Measurements from ENCODE around the gene PPHLN1. TPM values are rescaled to one million over a fixed set of nuclear protein-coding genes. Genes with fewer than 3 reads are reported as not detected.
"Not testable (repeated sequence)": the region's sequence is repeated elsewhere in the genome, so short reads cannot be mapped to it uniquely, and the experiment has no call there.

Gene PPHLN1
- total RNA-seq, 1 donor from 2014 or later: 1.7 TPM

DNA sequence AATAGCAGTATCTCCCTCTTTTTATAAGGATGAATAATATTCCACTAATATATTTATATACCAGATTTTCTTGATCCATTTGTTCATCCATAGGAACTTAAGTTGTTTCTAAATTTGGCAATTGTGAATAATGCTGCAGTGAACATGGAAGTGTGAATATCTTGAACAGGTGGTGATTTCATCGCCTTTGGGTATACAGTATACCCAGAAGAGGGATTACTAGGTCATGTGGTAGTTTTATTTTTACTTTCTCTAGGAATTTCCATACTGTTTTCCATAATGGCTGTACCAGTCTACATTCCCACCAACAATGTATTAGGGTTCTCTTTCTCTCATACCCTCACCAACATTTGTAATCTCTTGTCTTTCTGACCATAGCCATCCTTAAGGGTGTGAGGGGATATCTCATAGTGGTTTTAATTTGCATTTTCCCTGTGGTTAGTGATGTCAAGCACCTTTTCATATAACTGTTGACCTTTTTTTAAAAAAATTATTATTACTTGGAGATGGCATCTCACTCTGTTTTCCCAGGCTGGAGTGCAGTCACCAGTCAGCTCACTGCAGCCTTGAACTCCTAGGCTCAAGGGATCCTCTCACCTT lies 20.5 kb downstream of the PPHLN1 start:
- DNase-seq (ENCODE audit: low spot score in 2 of 2): no peak
- H3K27ac ChIP-seq: no peak overlapping the region
- no peaks in the 10 kb centered on the region for H3K9me3 ChIP-seq
- TF ChIP-seq CTCF (IDR thresholded peaks at IDR 0.05): no peak
- no peaks in the 10 kb centered on the region for H3K27me3 ChIP-seq
- H3K4me3 ChIP-seq: no peak overlapping the region
- no peaks in the 10 kb centered on the region for H3K4me1 ChIP-seq
- no peaks in the 10 kb centered on the region for H3K36me3 ChIP-seq
- intact Hi-C loops (cut with DNase I): no loop called here

DNA sequence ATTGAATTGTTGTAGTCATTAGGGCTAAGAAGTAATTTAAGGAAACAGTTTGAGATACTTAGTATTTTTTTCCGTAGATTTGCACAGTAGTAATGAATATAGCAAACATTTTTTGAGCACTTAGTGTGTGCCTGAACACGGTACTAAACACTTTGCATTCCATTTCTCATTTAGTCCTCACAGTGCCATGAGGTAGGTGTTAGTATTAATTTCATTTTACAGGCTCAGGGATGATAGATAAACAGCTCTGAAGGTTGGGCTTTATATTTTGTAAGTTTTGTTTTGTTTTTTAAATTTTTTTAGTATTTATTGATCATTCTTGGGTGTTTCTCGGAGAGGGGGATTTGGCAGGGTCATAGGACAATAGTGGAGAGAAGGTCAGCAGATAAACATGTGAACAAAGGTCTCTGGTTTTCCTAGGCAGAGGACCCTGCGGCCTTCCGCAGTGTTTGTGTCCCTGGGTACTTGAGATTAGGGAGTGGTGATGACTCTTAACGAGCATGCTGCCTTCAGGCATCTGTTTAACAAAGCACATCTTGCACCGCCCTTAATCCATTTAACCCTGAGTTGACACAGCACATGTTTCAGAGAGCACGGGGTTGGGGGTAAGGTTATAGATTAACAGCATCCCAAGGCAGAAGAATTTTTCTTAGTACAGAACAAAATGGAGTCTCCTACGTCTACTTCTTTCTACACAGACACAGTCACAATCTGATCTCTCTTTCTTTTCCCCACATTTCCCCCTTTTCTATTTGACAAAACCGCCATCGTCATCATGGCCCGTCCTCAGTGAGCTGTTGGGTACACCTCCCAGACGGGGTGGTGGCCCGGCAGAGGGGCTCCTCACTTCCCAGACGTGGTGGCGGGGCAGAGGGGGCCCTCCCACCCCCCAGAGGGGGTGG lies 23.4 kb downstream of the PPHLN1 start:
- H3K4me1 ChIP-seq; H3K27me3 ChIP-seq; H3K9me3 ChIP-seq; H3K36me3 ChIP-seq; DNase-seq (ENCODE audit: low spot score in 2 of 2); intact Hi-C loops (cut with DNase I); H3K27ac ChIP-seq; H3K4me3 ChIP-seq: not testable (repeated sequence)

- H3K4me1 ChIP-seq; H3K4me3 ChIP-seq; intact Hi-C loops (cut with DNase I); H3K27me3 ChIP-seq; H3K27ac ChIP-seq; H3K9me3 ChIP-seq: not testable (repeated sequence)
- peak in 1 of 2 donors; percentile 57 for DNase-seq (ENCODE audit: low spot score in 2 of 2)
- peaks cover 3 to 11% of the 10 kb centered on the region in 2 donors for H3K36me3 ChIP-seq
Measured at GRCh38 chr12:42350021-42350407, 24.0 kb downstream of the PPHLN1 start.

- H3K4me3 ChIP-seq: no peak overlapping the region
- DNase-seq (ENCODE audit: low spot score in 2 of 2): no peak
- no peak overlapping the region for H3K27ac ChIP-seq
- intact Hi-C loops (cut with DNase I): no loop called here
- TF ChIP-seq CTCF (IDR thresholded peaks at IDR 0.05): no peak
- peaks cover 6 to 13% of the 10 kb centered on the region in 2 donors for H3K36me3 ChIP-seq
- H3K27me3 ChIP-seq: no peaks in the 10 kb centered on the region
- H3K9me3 ChIP-seq: no peaks in the 10 kb centered on the region
- H3K4me1 ChIP-seq: peaks cover 0 to 3% of the 10 kb centered on the region in 2 donors
Measured at GRCh38 chr12:42356344-42356743, 30.4 kb downstream of the PPHLN1 start.

DNA sequence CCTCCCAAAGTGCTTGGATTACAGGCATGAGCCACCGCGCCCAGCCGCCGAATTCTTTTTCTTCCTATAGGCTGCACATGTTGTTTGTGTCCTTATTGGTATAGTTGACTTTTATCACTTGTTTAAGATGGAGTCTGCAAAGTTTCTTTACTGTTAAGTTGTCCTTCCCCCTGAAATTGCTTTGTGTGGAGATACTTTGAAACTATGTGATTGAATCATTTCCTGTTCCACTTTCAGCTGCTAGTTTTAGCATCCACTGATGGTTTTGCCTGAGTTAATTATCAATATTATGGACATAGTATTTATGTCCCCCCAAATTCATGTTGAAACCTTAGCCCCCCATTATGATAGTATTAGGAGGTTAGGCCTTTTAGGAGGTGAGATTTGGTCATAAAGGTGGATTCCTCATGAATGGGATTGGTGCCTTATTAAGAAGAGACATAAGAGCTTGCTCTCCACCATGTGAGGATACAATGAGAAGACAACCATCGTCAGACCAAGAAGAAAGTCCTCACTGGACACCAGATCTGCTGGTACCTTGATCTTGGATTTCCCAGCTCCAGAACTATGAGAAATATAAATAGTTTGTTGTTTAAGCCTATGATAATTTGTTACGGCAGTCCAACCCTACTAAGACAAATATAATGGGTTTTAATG lies 34.9 kb downstream of the PPHLN1 start:
- intact Hi-C loops (cut with DNase I): no loop called here
- no peaks in the 10 kb centered on the region for H3K27me3 ChIP-seq
- no peak for TF ChIP-seq CTCF (IDR thresholded peaks at IDR 0.05)

DNA sequence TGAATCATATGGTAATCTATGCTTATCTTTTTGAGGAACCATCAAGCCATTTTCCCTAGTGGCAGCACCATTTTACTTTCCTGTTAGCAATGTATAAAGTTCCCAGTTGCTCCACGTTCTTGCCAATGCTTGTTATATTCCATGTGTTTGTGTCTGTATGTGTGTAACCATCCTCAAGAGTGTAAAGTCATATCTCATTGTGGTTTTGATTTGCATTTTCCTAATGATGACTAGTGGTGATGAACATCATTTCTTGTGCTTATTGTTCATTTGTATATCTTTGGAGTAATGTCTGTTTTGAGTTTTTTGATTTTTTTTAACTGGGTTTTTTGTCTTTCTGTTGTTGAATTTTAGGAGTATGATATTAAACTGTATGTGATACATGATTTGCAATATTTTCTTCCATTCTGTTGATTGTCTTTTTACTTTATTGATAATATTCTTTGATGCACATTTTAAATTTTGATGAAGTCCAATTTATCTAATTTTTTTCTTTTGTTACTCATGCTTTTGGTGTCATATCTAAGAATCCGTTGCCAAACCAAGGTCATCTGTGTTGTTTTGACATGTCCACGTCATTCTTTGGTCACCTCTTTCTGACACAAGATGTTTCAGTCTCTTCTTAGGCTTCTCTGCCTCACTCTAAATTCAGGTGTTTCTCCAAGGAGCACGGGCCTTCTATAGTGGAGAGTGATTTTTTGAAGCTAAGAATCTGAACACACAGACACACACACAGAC lies 36.1 kb downstream of the PPHLN1 start:
- intact Hi-C loops (cut with DNase I): no loop called here
- Histone ChIP-seq H3K27me3 (no peaks in the 10 kb centered on the region), H3K4me1 (peaks cover 0 to 3% of the 10 kb centered on the region in 2 donors), H3K36me3 (no peaks in the 10 kb centered on the region), H3K4me3 (no peak overlapping the region), H3K27ac (no peak overlapping the region), H3K9me3 (no peaks in the 10 kb centered on the region)
- no peak for TF ChIP-seq CTCF (IDR thresholded peaks at IDR 0.05)
- no peak for DNase-seq (ENCODE audit: low spot score in 2 of 2)

More for the DNA sequence above, 34.9 kb downstream of the PPHLN1 start:
- no peak overlapping the region for H3K27ac ChIP-seq
- H3K9me3 ChIP-seq: no peaks in the 10 kb centered on the region
- H3K4me3 ChIP-seq: no peak overlapping the region
- peaks cover 0 to 3% of the 10 kb centered on the region in 2 donors for H3K36me3 ChIP-seq
- peaks cover 0 to 3% of the 10 kb centered on the region in 2 donors for H3K4me1 ChIP-seq
- DNase-seq (ENCODE audit: low spot score in 2 of 2): no peak

Measured in ascending aorta (tissue), 2 donors.